K562 (cell line): ENCODE measurements around the gene ZNRD2. TPM values are rescaled to one million over a fixed set of nuclear protein-coding genes. Genes with fewer than 3 reads are reported as not detected.

Source experiments
- BACH1 ChIP-seq: fragments of 200-800 bp; sonication (Bioruptor generic); IDR thresholded peaks from 2 replicates; pipeline ENCODE4 v1.6.1; 2016; ENCODE audit warnings: missing genetic modification characterization, missing compliant biosample characterization
- NR2C1 ChIP-seq, 2 experiments: fragments of 450-650 bp; IDR thresholded peaks; 2 replicates each; pipeline ENCODE4 v1.6.1; 2017; ENCODE audit warnings: mild to moderate bottlenecking in 2 of 2, antibody characterized with exemption in 1 of 2, inconsistent platforms in 1 of 2, missing compliant biosample characterization in 1 of 2, missing genetic modification characterization in 1 of 2
- RHOXF2B ChIP-seq: fragments of 250-450 bp; sonication (Bioruptor Pico); conservative IDR thresholded peaks from 2 replicates; pipeline ENCODE4 v1.5.1; 2021
- ZNF232 ChIP-seq: sonication (generic); formaldehyde crosslinking; IDR thresholded peaks from 2 replicates; pipeline ENCODE4 v1.8.0; 2022; ENCODE audit warnings: mild to moderate bottlenecking, missing genetic modification reagents
- ZNF408 ChIP-seq: fragments of 250-450 bp; sonication (Bioruptor Pico); IDR thresholded peaks from 2 replicates; pipeline ENCODE4 v1.4.0; 2020; ENCODE audit warnings: low read depth, mild to moderate bottlenecking, moderate library complexity
- polyA plus RNA-seq, 8 experiments: library from polyadenylated mRNA; depleted of rRNA in 4 of 8; stranded (reverse) in 5 of 8; unstranded in 3 of 8; fragments of >200 nt; fragmentation: Nextera tagmentation in 2 of 8; fragmentation: Illumina TruSeq in 1 of 8; extraction: Ambion mirVana in 2 of 8; extraction: Trizol in 1 of 8; gene quantifications; 2 replicates each; pipeline versions ENCODE4 v1.2.1 to v1.2.3, GENCODE V29; 2011 to 2014; ENCODE audit warnings: inconsistent platforms in 1 of 8, missing spikeins in 1 of 8
- total RNA-seq, 7 experiments: library from RNA; depleted of rRNA in 6 of 7; stranded (reverse); fragments of >200 nt in 6 of 7; fragmentation: Illumina TruSeq in 2 of 7; extraction: Trizol in 2 of 7; gene quantifications; 2 replicates each; pipeline versions ENCODE4 v1.2.1 to v1.2.3, GENCODE V29; 2011 to 2021; ENCODE audit warnings: low replicate concordance in 1 of 7
- TF ChIP-seq, protein P1 (sequence below): fragments of 200-600 bp; sonication (generic); IDR thresholded peaks from one replicate; pipeline ENCODE4 v1.6.1; 2012; ENCODE audit warnings: mild to moderate bottlenecking, low read depth, low read length, inconsistent platforms
- TF ChIP-seq, protein P2 (sequence below), 2 experiments: IDR thresholded peaks; 2 replicates each; pipeline ENCODE4 v1.6.1; 2011; ENCODE audit warnings: borderline replicate concordance in 1 of 2, control low read depth in 1 of 2, low read depth in 1 of 2, low read length in 1 of 2, mild to moderate bottlenecking in 1 of 2, mixed read lengths in 1 of 2, moderate library complexity in 1 of 2; ENCODE audit not compliant: insufficient read depth in 1 of 2, insufficient read length in 1 of 2, poor library complexity in 1 of 2, severe bottlenecking in 1 of 2; ENCODE audit errors: extremely low read depth in 1 of 2

Gene ZNRD2
- total and polyA plus RNA-seq, 9 of the 15 experiments (the other 6 are each of a cell fraction or from before 2014, with no cell fraction given): 13.4 to 129 (median 60.4) TPM

DNA sequence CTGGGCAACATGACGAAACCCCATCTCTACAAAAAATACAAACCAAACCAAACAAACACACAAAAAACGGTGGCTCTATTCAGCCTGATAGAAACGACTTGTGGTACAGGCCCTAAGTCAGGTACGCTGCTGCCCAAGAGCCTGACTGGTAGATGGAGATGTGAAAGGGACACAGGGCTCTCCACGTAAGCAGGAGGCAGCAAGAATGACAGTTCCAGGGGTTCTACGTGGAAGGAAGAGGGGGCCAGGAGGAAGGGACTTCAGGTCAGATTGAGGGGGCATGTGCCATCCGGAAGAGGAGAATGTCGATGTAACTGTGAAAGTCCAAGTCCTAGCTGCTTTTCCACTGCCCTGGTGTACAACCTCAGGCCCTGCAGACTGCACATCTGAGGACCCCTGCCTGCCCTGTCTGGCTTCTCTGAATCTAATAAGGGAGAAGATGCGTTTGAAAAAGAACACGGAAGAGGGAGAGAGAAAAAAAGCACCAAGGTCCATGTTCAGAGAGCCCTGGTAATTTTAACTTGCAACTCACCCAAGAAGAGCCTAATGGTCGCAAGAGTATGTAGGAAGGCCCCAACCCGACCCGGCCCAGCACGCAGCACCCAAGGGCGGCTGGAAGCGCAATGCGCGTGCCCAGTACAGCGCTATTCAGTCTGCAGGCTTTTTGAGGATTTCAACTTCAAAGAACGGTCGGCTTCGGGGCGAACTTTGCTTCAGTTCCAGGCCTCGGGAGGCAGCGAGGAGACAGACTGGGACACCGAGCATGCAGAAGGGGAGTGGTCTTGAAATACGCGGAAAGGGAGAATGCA is 909 bp upstream of the ZNRD2 start (continued):
- TF ChIP-seq, protein P1, sequence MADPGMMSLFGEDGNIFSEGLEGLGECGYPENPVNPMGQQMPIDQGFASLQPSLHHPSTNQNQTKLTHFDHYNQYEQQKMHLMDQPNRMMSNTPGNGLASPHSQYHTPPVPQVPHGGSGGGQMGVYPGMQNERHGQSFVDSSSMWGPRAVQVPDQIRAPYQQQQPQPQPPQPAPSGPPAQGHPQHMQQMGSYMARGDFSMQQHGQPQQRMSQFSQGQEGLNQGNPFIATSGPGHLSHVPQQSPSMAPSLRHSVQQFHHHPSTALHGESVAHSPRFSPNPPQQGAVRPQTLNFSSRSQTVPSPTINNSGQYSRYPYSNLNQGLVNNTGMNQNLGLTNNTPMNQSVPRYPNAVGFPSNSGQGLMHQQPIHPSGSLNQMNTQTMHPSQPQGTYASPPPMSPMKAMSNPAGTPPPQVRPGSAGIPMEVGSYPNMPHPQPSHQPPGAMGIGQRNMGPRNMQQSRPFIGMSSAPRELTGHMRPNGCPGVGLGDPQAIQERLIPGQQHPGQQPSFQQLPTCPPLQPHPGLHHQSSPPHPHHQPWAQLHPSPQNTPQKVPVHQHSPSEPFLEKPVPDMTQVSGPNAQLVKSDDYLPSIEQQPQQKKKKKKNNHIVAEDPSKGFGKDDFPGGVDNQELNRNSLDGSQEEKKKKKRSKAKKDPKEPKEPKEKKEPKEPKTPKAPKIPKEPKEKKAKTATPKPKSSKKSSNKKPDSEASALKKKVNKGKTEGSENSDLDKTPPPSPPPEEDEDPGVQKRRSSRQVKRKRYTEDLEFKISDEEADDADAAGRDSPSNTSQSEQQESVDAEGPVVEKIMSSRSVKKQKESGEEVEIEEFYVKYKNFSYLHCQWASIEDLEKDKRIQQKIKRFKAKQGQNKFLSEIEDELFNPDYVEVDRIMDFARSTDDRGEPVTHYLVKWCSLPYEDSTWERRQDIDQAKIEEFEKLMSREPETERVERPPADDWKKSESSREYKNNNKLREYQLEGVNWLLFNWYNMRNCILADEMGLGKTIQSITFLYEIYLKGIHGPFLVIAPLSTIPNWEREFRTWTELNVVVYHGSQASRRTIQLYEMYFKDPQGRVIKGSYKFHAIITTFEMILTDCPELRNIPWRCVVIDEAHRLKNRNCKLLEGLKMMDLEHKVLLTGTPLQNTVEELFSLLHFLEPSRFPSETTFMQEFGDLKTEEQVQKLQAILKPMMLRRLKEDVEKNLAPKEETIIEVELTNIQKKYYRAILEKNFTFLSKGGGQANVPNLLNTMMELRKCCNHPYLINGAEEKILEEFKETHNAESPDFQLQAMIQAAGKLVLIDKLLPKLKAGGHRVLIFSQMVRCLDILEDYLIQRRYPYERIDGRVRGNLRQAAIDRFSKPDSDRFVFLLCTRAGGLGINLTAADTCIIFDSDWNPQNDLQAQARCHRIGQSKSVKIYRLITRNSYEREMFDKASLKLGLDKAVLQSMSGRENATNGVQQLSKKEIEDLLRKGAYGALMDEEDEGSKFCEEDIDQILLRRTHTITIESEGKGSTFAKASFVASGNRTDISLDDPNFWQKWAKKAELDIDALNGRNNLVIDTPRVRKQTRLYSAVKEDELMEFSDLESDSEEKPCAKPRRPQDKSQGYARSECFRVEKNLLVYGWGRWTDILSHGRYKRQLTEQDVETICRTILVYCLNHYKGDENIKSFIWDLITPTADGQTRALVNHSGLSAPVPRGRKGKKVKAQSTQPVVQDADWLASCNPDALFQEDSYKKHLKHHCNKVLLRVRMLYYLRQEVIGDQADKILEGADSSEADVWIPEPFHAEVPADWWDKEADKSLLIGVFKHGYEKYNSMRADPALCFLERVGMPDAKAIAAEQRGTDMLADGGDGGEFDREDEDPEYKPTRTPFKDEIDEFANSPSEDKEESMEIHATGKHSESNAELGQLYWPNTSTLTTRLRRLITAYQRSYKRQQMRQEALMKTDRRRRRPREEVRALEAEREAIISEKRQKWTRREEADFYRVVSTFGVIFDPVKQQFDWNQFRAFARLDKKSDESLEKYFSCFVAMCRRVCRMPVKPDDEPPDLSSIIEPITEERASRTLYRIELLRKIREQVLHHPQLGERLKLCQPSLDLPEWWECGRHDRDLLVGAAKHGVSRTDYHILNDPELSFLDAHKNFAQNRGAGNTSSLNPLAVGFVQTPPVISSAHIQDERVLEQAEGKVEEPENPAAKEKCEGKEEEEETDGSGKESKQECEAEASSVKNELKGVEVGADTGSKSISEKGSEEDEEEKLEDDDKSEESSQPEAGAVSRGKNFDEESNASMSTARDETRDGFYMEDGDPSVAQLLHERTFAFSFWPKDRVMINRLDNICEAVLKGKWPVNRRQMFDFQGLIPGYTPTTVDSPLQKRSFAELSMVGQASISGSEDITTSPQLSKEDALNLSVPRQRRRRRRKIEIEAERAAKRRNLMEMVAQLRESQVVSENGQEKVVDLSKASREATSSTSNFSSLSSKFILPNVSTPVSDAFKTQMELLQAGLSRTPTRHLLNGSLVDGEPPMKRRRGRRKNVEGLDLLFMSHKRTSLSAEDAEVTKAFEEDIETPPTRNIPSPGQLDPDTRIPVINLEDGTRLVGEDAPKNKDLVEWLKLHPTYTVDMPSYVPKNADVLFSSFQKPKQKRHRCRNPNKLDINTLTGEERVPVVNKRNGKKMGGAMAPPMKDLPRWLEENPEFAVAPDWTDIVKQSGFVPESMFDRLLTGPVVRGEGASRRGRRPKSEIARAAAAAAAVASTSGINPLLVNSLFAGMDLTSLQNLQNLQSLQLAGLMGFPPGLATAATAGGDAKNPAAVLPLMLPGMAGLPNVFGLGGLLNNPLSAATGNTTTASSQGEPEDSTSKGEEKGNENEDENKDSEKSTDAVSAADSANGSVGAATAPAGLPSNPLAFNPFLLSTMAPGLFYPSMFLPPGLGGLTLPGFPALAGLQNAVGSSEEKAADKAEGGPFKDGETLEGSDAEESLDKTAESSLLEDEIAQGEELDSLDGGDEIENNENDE: no peak
- TF ChIP-seq ZNF232 (CRISPR knock-in tag) (0 out of 2 replicates have a peak, but pooled peaks have one; percentile 63), BACH1 (tag) (no peak), RHOXF2B (CRISPR knock-in tag) (no peak), ZNF408 (CRISPR knock-in tag) (no peak), NR2C1 (IDR thresholded peaks at IDR 0.05) (no peak), NR2C1 (tag; IDR thresholded peaks at IDR 0.05) (no peak)
- TF ChIP-seq, protein P2, sequence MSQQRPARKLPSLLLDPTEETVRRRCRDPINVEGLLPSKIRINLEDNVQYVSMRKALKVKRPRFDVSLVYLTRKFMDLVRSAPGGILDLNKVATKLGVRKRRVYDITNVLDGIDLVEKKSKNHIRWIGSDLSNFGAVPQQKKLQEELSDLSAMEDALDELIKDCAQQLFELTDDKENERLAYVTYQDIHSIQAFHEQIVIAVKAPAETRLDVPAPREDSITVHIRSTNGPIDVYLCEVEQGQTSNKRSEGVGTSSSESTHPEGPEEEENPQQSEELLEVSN (IDR thresholded peaks at IDR 0.05; ENCODE audit: borderline replicate concordance in 1 of 2, extremely low read depth in 1 of 2, insufficient read depth in 1 of 2, insufficient read length in 1 of 2, low read depth in 1 of 2, low read length in 1 of 2, poor library complexity in 1 of 2, severe bottlenecking in 1 of 2): peak in 1 of 2 experiments; percentile 58
